CD4-positive, alpha-beta T cell (primary cell): ENCODE results near the gene PRTG. TPM values are rescaled to one million over a fixed set of nuclear protein-coding genes. Genes with fewer than 3 reads are reported as not detected.

Experiments
- ATAC-seq: fragments of 200-7000 bp; cut with Tn5 transposase; one replicate; pipeline ENCODE4 v1.10.0; 2022; ENCODE audit warnings: mild to moderate bottlenecking; ENCODE audit not compliant: poor library complexity
- CTCF ChIA-PET: fragments of 350-600 bp; sonication (Branson Sonifier 250); formaldehyde crosslinking; loops from one replicate; lab custom pipeline; 2021; ENCODE audit warnings: antibody characterized with exemption, inconsistent platforms; lab: Charles Lee
- POLR2A ChIA-PET: fragments of 350-600 bp; sonication (Branson Sonifier 250); formaldehyde crosslinking; loops from one replicate; lab custom pipeline; 2021; ENCODE audit warnings: antibody characterized with exemption, inconsistent platforms; lab: Charles Lee
- DNase-seq, 14 experiments: peaks; one replicate each; pipeline ENCODE4 v3.0.0-alpha.2; 2013 to 2020; ENCODE audit warnings: mixed read lengths in 2 of 14
- H3K27ac ChIP-seq, 2 donors: one replicate each; pipeline versions ENCODE4 v1.5.1 to v1.7.0; 2013; ENCODE audit warnings: low read length in 2 of 2, low read depth in 1 of 2, mild to moderate bottlenecking in 1 of 2
- H3K27me3 ChIP-seq, 2 experiments: 1 replicate in 1 of 2; 2 replicates in 1 of 2; pipeline versions ENCODE4 v1.6.1 to v1.7.0; 2013; ENCODE audit warnings: low read length in 2 of 2, control low read depth in 1 of 2, mild to moderate bottlenecking in 1 of 2, moderate library complexity in 1 of 2; ENCODE audit not compliant: insufficient read depth in 2 of 2, control insufficient read depth in 1 of 2
- H3K36me3 ChIP-seq: one replicate; pipeline ENCODE4 v1.6.1; 2013; ENCODE audit warnings: low read length, control low read depth; ENCODE audit not compliant: insufficient read depth
- H3K4me1 ChIP-seq: one replicate; pipeline ENCODE4 v1.6.1; 2013; ENCODE audit warnings: low read length, control low read depth; ENCODE audit not compliant: insufficient read depth
- H3K4me3 ChIP-seq: one replicate; pipeline ENCODE4 v1.5.1; 2013; ENCODE audit warnings: mild to moderate bottlenecking, low read length, moderate library complexity
- H3K9me3 ChIP-seq, 2 experiments: 1 replicate in 1 of 2; 2 replicates in 1 of 2; pipeline versions ENCODE4 v1.6.1 to v1.7.0; 2013; ENCODE audit warnings: low read length in 2 of 2, mild to moderate bottlenecking in 2 of 2, control low read depth in 1 of 2, moderate library complexity in 1 of 2; ENCODE audit not compliant: control insufficient read depth in 1 of 2, insufficient read depth in 1 of 2
- H3K27ac Mint-ChIP-seq: one replicate; pipeline ENCODE4 v1.8.0; 2020; ENCODE audit warnings: mixed read lengths
- H3K27me3 Mint-ChIP-seq: one replicate; pipeline ENCODE4 v1.8.0; 2021; ENCODE audit warnings: mixed read lengths
- H3K36me3 Mint-ChIP-seq: one replicate; pipeline ENCODE4 v1.8.0; 2021; ENCODE audit warnings: low read depth, mixed read lengths
- H3K4me1 Mint-ChIP-seq: one replicate; pipeline ENCODE4 v1.8.0; 2021; ENCODE audit warnings: low read depth, mixed read lengths
- H3K4me3 Mint-ChIP-seq: one replicate; pipeline ENCODE4 v1.8.0; 2020; ENCODE audit warnings: mild to moderate bottlenecking, mixed read lengths
- H3K9me3 Mint-ChIP-seq: one replicate; pipeline ENCODE4 v1.8.0; 2020; ENCODE audit warnings: mixed read lengths
- CTCF ChIP-seq: fragments of 200-600 bp; IDR thresholded peaks from one replicate; pipeline ENCODE4 v1.8.0; 2022; ENCODE audit warnings: antibody characterized with exemption, mild to moderate bottlenecking
- intact Hi-C, 2 experiments: fragments of 100-400 bp; cut with DNase I in 1 of 2; cut with micrococcal nuclease in 1 of 2; formaldehyde crosslinking; loops; one replicate each; pipeline versions ENCODE4 v1.15.1 to v1.9.0; 2023 to 2025; cut with DNase I, micrococcal nuclease
- total RNA-seq, 174 experiments: library from RNA in 2 of 174; stranded (reverse) in 2 of 174; gene quantifications; one replicate each; pipeline ENCODE4 v1.2.3 and lab custom pipeline; 2021 to 2026

PRTG gene
- total RNA-seq, 2 experiments from 2014 or later: not detected

DNA sequence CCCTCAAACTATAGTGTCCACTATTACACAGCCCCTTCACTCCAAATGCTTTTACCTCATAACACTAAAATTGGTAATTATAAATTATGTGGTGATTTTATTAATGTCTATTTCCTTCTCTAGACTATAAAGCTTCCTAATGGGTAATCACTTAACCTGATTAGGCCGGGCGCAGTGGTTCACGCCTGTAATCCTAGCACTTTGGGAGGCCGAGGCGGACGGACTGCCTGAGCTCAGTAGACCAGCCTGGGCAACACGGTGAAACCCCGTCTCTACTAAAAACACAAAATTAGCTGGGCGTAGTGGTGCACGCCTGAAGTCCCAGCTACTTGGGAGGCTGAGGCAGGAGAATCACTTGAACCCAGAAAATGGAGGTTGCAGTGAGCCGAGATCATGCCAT is 83.5 kb downstream of the PRTG start:
- Mint-ChIP-seq H3K4me1 (no peaks in the 10 kb centered on the region), H3K27ac (no peak overlapping the region), H3K4me3 (no peak overlapping the region), H3K9me3 (no peaks in the 10 kb centered on the region), H3K36me3 (no peaks in the 10 kb centered on the region), H3K27me3 (no peaks in the 10 kb centered on the region)
- ChIA-PET POLR2A (no interaction called here), CTCF (no interaction called here)
- DNase-seq (no peak), ATAC-seq (no peak)
- no peaks in the 10 kb centered on the region for H3K4me1 ChIP-seq
- intact Hi-C loops: no loop called here
- no peak overlapping the region for H3K4me3 ChIP-seq
- H3K36me3 ChIP-seq: no peaks in the 10 kb centered on the region
- no peaks in the 10 kb centered on the region for H3K27me3 ChIP-seq
- no peak overlapping the region for H3K27ac ChIP-seq
- no peak for TF ChIP-seq CTCF
- no peaks in the 10 kb centered on the region for H3K9me3 ChIP-seq

- no peaks in the 10 kb centered on the region for H3K4me1 ChIP-seq
- POLR2A ChIA-PET: no interaction called here
- H3K36me3 Mint-ChIP-seq: no peaks in the 10 kb centered on the region
- CTCF ChIA-PET: no interaction called here
- no peak overlapping the region for H3K27ac ChIP-seq
- H3K4me3 ChIP-seq: no peak overlapping the region
- no peak for TF ChIP-seq CTCF
- intact Hi-C loops: no loop called here
- no peak for ATAC-seq
- H3K4me3 Mint-ChIP-seq: no peak overlapping the region
- no peaks in the 10 kb centered on the region for H3K9me3 ChIP-seq
- no peaks in the 10 kb centered on the region for H3K9me3 Mint-ChIP-seq
- no peak for DNase-seq
- no peak overlapping the region for H3K27ac Mint-ChIP-seq
- no peaks in the 10 kb centered on the region for H3K27me3 Mint-ChIP-seq
- no peaks in the 10 kb centered on the region for H3K27me3 ChIP-seq
- H3K4me1 Mint-ChIP-seq: no peaks in the 10 kb centered on the region
- no peaks in the 10 kb centered on the region for H3K36me3 ChIP-seq
Observed at GRCh38 chr15:55658886-55659285, 84.1 kb downstream of the PRTG start.

DNA sequence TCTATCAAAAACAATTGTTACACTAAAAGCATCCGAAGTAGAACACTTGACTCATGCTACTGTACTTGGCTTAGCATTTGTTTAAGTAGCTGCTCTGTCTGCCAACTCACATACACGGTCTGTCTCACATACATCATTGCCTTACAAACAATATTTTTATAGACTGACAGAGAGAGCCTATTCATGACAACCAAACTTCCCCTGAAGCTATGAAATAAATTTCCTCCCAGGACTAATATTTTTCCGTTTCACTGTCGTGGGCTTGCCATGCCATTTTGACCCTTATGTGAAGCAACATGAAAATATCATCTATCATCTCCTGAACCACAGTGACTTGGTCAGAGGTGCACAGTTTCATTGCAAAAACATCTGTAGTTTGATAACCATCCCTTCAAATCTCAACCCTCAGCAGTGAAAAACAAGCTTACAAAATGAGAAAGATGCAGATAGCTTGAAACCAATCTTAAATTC is 88.4 kb downstream of the PRTG start:
- H3K4me3 ChIP-seq: no peak overlapping the region
- TF ChIP-seq CTCF: no peak
- Mint-ChIP-seq H3K27ac (no peak overlapping the region), H3K4me1 (no peaks in the 10 kb centered on the region), H3K9me3 (no peaks in the 10 kb centered on the region), H3K36me3 (no peaks in the 10 kb centered on the region), H3K27me3 (no peaks in the 10 kb centered on the region), H3K4me3 (no peak overlapping the region)
- no peak for DNase-seq
- ChIA-PET CTCF (no interaction called here), POLR2A (no interaction called here)
- no peaks in the 10 kb centered on the region for H3K36me3 ChIP-seq
- H3K4me1 ChIP-seq: no peaks in the 10 kb centered on the region
- no peaks in the 10 kb centered on the region for H3K9me3 ChIP-seq
- no peak for ATAC-seq
- H3K27me3 ChIP-seq: no peaks in the 10 kb centered on the region
- intact Hi-C loops: no loop called here
- no peak overlapping the region for H3K27ac ChIP-seq
